Karpas-422 (cell line): ENCODE measurements around the gene LRCH4. TPM values are rescaled to one million over a fixed set of nuclear protein-coding genes. Genes with fewer than 3 reads are reported as not detected.
"Not testable (repeated sequence)": the region's sequence is repeated elsewhere in the genome, so short reads cannot be mapped to it uniquely, and the experiment has no call there.

Experiments
- DNase-seq: peaks from one replicate; pipeline ENCODE4 v3.0.0-alpha.2; 2015
- H2AFZ ChIP-seq: fragments of 200-600 bp; sonication (generic); 2 replicates; pipeline ENCODE4 v1.6.1; 2014; ENCODE audit warnings: antibody characterized with exemption, low read length, mixed read lengths
- H3K27ac ChIP-seq: fragments of 200-600 bp; sonication (generic); 2 replicates; pipeline ENCODE4 v1.5.1; 2014; ENCODE audit warnings: mild to moderate bottlenecking, low read length, moderate library complexity
- H3K27me3 ChIP-seq: fragments of 200-600 bp; sonication (generic); 2 replicates; pipeline ENCODE4 v1.6.1; 2014; ENCODE audit warnings: low read length, mixed read lengths
- H3K36me3 ChIP-seq: fragments of 200-600 bp; sonication (generic); 2 replicates; pipeline ENCODE4 v1.6.1; 2014; ENCODE audit warnings: low read length, mixed read lengths; ENCODE audit not compliant: insufficient read depth
- H3K4me1 ChIP-seq: fragments of 200-600 bp; sonication (generic); 2 replicates; pipeline ENCODE4 v1.6.1; 2014; ENCODE audit warnings: mild to moderate bottlenecking, low read length, mixed read lengths
- H3K4me2 ChIP-seq: fragments of 200-600 bp; sonication (generic); 2 replicates; pipeline ENCODE4 v1.6.1; 2014; ENCODE audit warnings: low read length, low read depth, mild to moderate bottlenecking; ENCODE audit not compliant: poor library complexity, severe bottlenecking
- H3K4me3 ChIP-seq: fragments of 200-600 bp; sonication (generic); 2 replicates; pipeline ENCODE4 v1.5.1; 2014; ENCODE audit warnings: mild to moderate bottlenecking, antibody characterized with exemption, low read length, mixed read lengths
- H3K79me2 ChIP-seq: fragments of 200-600 bp; sonication (generic); 2 replicates; pipeline ENCODE4 v1.6.1; 2014; ENCODE audit warnings: mild to moderate bottlenecking, low read length, mixed read lengths
- H3K9ac ChIP-seq: fragments of 200-600 bp; sonication (generic); 2 replicates; pipeline ENCODE4 v1.6.0; 2014; ENCODE audit warnings: low read length
- H3K9me2 ChIP-seq: fragments of 200-600 bp; sonication (generic), shearing (Covaris generic); replicated peaks from 2 replicates; pipeline ENCODE4 v1.6.0; 2014; ENCODE audit warnings: mild to moderate bottlenecking, low read length, moderate library complexity; ENCODE audit not compliant: insufficient read depth
- H3K9me3 ChIP-seq: fragments of 300-700, 200-600 bp; sonication (generic); 2 replicates; pipeline ENCODE4 v1.6.1; 2014; ENCODE audit warnings: low read length, mixed read lengths
- H4K20me1 ChIP-seq: fragments of 200-600 bp; sonication (generic); 2 replicates; pipeline ENCODE4 v1.6.1; 2014; ENCODE audit warnings: mild to moderate bottlenecking, antibody characterized with exemption, low read length, low read depth; ENCODE audit not compliant: insufficient read depth
- total RNA-seq: library from RNA; depleted of rRNA; stranded (reverse); fragments of >200 nt; shearing (Covaris generic); gene quantifications from 2 replicates; pipeline ENCODE4 v1.2.3, GENCODE V29; 2014; ENCODE audit warnings: low replicate concordance

LRCH4 gene
- total RNA-seq, 1 experiment from 2014 or later: 11.9 TPM

DNA sequence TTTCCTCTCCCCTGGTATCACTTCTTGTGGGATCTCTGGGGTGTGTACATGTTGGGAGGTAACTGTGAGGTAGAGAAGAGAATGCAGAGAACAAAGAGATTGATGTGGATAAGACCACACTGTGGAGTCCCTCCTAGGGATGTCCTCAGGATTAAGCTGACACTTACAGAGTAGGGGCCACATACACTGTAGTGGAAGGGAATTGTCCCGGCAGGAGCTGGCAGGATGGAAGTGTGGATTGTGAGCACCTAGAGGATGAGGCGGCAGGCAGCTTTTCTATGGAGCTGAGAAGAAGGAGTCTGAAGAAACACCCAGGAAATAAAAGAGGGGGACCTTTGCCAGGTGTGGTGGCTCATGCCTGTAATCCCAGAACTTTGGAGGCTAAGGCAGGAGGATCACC is 33.4 kb downstream of the LRCH4 start:
- Histone ChIP-seq H3K9ac (no peak overlapping the region), H3K36me3 (peaks cover 4% of the 10 kb centered on the region; the same call in 1 of the 2 replicates), H3K4me2 (no peak overlapping the region)

DNA sequence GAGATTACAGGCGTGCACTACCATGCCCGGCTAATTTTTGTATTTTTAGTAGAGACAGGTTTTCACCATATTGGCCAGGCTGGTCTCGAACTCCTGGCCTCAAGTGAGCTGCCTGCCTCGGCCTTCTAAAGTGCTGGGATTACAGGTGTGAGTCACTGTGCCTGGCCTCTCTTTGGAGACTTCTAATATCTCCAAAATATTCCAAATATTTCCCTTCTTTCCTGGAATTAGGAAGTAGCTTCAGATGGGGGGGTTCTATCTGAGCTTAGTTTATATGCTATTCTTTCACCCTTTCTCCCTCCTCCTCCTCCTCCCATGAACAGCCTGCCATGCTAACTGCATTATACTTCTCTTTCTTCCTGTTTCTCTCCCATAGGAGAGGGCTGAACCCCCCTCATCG is 37.5 kb downstream of the LRCH4 start:
- H3K4me1 ChIP-seq, H3K4me3 ChIP-seq, H3K36me3 ChIP-seq, H3K9ac ChIP-seq, H3K4me2 ChIP-seq, H3K27me3 ChIP-seq, H3K79me2 ChIP-seq, H3K9me3 ChIP-seq, H4K20me1 ChIP-seq, H2AFZ ChIP-seq, DNase-seq, H3K9me2 ChIP-seq, H3K27ac ChIP-seq: not testable (repeated sequence)

More for the DNA sequence above, 33.4 kb downstream of the LRCH4 start:
- Histone ChIP-seq H3K27ac (no peak overlapping the region), H3K4me3 (no peak overlapping the region), H2AFZ (no peak overlapping the region), H3K9me2 (no peaks in the 10 kb centered on the region), H3K27me3 (no peaks in the 10 kb centered on the region), H3K79me2 (no peaks in the 10 kb centered on the region), H4K20me1 (no peaks in the 10 kb centered on the region), H3K9me3 (no peaks in the 10 kb centered on the region), H3K4me1 (peaks cover 10% of the 10 kb centered on the region)
- DNase-seq: no peak

DNA sequence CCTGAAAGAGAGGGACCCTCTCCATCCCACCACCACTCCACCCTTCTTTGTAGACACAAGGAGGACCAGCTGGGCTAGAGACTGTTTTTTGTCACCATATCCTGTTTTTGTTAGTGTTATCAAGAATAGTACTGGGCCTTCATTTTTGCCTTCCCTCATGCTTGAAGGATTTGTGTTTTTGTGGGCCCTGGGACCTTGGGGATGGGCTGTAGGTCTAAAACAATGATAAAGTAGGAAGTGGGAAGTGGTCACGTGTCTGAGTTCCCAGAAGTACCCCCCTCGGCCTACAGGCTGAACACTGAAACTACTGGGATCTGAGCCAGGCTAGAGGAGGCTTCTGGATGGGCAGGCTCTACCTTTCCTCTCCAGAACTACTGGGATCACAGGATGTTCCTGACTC is 38.1 kb downstream of the LRCH4 start:
- Histone ChIP-seq H3K27me3 (no peaks in the 10 kb centered on the region), H3K9me3 (no peaks in the 10 kb centered on the region), H4K20me1 (no peaks in the 10 kb centered on the region), H2AFZ (no peak overlapping the region), H3K36me3 (peaks cover 4% of the 10 kb centered on the region; the same call in 1 of the 2 replicates), H3K79me2 (no peaks in the 10 kb centered on the region), H3K4me1 (peaks cover 10% of the 10 kb centered on the region), H3K9ac (no peak overlapping the region), H3K27ac (no peak overlapping the region), H3K4me2 (no peak overlapping the region), H3K4me3 (no peak overlapping the region), H3K9me2 (no peaks in the 10 kb centered on the region)
- DNase-seq: no peak

DNA sequence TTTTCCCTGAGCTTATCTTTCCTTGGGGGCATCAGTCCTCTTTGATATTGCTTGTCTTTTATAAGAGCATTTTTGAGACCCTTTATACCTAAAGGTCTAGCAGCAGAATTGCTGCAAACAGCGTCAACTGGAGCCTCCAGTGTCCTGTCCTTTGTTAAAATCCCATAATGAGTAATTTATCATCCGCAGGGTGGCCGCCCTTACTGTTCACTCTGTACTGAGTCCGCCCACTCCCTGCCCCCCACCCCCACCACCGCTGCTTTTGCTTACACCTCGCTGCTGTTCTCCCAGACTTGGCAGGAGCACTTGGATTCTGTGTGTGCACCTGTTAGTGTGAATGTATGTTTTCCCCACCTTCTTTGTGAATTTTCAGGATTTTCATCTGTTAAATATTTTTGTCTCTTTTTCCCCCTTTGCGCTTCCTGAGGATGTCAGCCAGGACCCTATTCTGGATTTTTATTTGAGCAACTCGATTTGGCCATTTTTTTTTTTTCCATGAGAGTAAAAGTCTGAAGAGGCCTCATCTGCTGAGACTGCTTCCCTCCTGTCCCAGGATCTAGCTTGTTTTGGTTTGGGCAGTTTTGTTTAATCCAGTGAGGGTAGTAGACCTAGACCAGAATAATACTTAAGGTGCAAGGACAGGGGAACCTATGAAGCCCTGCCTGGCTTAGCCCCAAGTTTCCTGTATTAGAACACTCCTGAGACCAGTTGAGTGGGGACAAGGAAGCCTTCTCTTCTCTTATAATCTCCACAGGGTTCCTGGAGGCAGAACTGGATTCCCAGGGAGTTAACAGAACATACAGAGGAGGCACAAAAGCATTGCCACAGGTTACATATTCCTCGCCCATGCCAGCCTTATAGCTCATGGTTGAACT is 38.8 kb downstream of the LRCH4 start:
- Histone ChIP-seq H3K9me3 (no peaks in the 10 kb centered on the region), H3K4me2 (no peak overlapping the region)

DNA sequence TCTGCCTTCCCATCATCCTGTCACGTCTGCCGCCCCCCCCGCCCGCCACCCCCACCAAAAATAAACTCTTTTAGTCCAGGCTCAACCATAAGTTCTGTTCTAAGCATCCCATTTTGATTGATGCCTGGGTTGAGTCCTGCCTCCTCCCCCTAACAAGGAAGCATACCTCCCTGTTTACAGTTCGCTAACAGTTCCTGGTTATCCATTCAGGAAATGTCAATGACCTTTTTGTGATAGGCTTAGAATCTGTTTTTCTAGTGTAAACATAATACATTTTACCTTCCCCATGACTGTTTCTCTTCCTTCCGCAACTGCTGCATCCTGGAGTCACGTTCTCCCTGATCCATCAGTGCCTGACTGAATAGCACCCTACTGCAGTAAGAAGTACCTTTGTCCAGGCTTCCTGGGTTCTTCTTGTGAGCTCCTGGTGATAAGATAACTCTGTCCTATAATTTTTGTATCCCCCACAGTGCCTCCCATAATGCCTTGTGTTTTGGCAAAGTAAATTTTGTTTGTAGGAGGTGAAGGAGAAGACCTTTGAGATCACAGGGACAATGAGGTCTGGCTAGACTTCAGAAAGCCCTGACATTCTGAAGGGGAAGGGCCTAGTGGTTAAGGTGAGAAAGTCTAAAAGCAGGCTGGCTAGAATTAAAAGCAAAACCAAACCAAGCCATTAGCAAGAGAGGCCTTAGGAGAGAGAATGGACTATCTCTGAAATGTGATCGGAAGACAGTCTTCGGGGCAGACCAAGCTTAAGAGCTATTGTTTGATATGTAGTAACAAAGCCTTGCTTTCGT is 39.6 kb downstream of the LRCH4 start:
- H3K79me2 ChIP-seq: no peaks in the 10 kb centered on the region
- peaks cover 10% of the 10 kb centered on the region for H3K4me1 ChIP-seq
- H4K20me1 ChIP-seq: peaks cover under 1% of the 10 kb centered on the region; the same call in 1 of the 2 replicates
- H3K9ac ChIP-seq: no peak overlapping the region
- H3K9me2 ChIP-seq: no peaks in the 10 kb centered on the region
- H3K4me3 ChIP-seq: no peak overlapping the region
- no peak overlapping the region for H2AFZ ChIP-seq
- no peak overlapping the region for H3K4me2 ChIP-seq
- H3K27ac ChIP-seq: no peak overlapping the region
- H3K9me3 ChIP-seq: no peaks in the 10 kb centered on the region
- no peak for DNase-seq
- H3K27me3 ChIP-seq: no peaks in the 10 kb centered on the region
- peaks cover 4% of the 10 kb centered on the region; the same call in 1 of the 2 replicates for H3K36me3 ChIP-seq

More for the DNA sequence above, 38.8 kb downstream of the LRCH4 start:
- Histone ChIP-seq H3K9ac (no peak overlapping the region), H2AFZ (no peak overlapping the region), H3K79me2 (no peaks in the 10 kb centered on the region), H3K27ac (no peak overlapping the region), H3K9me2 (no peaks in the 10 kb centered on the region), H4K20me1 (no peaks in the 10 kb centered on the region; the same call in 1 of the 2 replicates), H3K4me3 (no peak overlapping the region), H3K27me3 (no peaks in the 10 kb centered on the region), H3K4me1 (peaks cover 10% of the 10 kb centered on the region), H3K36me3 (peaks cover 4% of the 10 kb centered on the region; the same call in 1 of the 2 replicates)
- no peak for DNase-seq

DNA sequence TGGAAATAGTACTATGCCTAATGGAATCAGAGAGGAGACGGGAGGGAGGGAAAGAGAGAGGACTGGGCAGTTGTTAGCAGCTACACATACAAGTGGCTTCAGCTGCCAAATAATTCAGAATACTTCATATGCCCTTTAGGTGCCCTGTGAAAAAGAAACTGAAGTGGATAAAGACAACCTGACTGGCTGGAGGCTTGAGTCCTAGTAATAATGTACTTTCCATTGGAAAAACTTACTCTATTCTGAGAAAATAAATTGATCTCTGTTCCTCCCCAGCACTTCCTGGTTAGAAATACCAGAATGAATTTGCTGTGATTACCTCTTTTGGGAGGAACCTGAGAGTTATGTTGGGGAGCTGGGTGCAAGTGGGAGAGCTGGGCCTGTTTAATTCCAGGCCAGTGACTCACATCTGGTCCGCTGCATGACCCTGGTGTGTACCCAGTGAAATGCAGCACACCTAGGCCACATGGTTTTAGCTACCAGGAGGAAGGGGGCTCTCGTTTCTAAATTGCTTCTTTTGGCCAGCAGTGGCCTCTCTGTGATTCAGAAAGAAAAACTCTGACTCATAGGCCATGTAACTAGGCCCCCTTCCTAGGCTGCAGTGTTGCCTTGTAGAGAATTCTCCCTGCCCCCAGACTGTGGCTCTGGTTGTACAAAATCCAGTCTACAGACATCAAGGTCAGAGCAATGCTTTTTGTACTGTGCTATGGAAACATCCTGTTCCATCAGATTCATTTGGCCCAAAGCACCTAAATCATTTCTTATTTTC is 40.4 kb downstream of the LRCH4 start:
- Histone ChIP-seq H3K36me3 (peaks cover 3% of the 10 kb centered on the region; the same call in 1 of the 2 replicates), H3K27me3 (no peaks in the 10 kb centered on the region), H3K9me2 (no peaks in the 10 kb centered on the region), H3K9me3 (no peaks in the 10 kb centered on the region), H3K4me3 (no peak overlapping the region), H3K4me2 (no peak overlapping the region), H4K20me1 (peaks cover 3% of the 10 kb centered on the region; the same call in 1 of the 2 replicates), H3K79me2 (no peaks in the 10 kb centered on the region), H3K9ac (no peak overlapping the region), H3K4me1 (peaks cover 9% of the 10 kb centered on the region), H3K27ac (no peak overlapping the region), H2AFZ (no peak overlapping the region)
- DNase-seq: no peak

DNA sequence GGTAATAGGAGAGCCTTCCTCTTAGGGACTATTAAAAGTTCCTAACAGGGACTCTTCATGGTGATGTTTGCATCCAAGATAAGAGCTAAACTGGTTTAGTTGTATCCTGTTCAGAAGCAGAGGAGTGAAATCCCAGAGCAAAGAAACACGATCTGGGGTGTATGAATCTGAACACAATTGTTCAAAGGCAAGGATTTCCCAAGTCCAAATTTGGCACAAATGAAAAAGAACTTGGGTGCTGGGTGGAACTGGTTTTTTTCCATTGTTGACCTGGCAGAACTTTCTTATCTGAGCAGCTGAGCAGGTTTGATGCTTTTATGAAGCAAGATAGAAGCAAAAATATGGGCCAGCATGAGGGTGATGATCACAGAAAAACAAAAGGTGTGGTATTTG is 41.0 kb downstream of the LRCH4 start:
- no peaks in the 10 kb centered on the region for H3K9me2 ChIP-seq

More for the DNA sequence above, 41.0 kb downstream of the LRCH4 start:
- Histone ChIP-seq H3K27me3 (no peaks in the 10 kb centered on the region), H2AFZ (no peak overlapping the region), H3K4me2 (no peak overlapping the region), H3K9ac (no peak overlapping the region), H3K4me1 (peaks cover 7% of the 10 kb centered on the region), H3K36me3 (no peaks in the 10 kb centered on the region), H3K4me3 (no peak overlapping the region), H3K27ac (no peak overlapping the region), H4K20me1 (peaks cover 3% of the 10 kb centered on the region; the same call in 1 of the 2 replicates), H3K9me3 (no peaks in the 10 kb centered on the region), H3K79me2 (no peaks in the 10 kb centered on the region)
- DNase-seq: no peak
